ENCODE data around the gene GPR45. TPM values are rescaled to one million over a fixed set of nuclear protein-coding genes. Genes with fewer than 3 reads are reported as not detected.
A peak's percentile ranks its signal among the peaks of the same experiment; 100 is the strongest.

Gene GPR45
- total RNA-seq, 1 donor from 2014 or later = not detected

DNA sequence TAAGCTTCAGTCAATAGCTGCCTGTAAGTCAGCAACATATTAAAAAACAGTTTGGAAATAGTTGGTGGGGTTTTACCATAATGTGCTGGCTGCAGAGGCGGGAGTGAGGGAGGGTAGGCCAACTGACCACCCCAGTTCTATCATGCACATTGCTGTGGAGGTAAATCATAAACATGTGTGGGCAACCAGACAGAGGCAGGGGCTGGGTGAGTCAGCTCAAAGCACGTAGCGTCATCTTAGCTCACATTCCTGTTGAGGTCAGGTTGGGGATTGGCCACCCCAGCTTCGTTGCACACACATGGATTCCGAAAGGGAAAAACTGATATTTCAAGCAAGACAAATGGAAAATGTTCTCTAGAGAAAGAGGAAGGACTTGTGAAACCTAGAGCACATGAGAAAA lies 19.5 kb downstream of the GPR45 start:
- Mint-ChIP-seq H3K4me3 (ENCODE audit: unreplicated experiment) (peak overlapping the region; percentile 47), H3K27ac (ENCODE audit: unreplicated experiment) (peak overlapping the region; percentile 98), H3K36me3 (ENCODE audit: low read depth, unreplicated experiment) (peaks cover 19% of the 10 kb centered on the region)

DNA sequence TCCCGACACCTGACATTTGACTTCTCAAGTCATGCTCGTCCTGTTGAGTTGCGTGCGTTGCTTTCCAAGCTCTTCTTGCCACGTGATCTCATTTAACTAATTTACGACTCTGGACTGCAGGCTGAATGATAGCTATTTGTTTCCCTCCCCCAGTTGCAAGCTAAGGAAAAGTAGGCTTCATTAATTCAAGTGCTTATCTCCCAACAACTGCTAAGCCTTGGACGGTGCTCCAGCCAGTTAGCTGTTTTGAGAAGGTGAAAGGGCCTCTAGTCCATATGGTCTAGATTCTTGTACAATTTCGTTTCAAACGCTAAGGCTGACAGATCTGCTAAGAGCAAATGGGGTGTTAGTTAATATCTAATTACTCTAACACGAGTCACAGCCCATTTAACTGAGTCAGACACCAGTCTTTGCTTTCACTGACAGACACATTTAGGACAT lies 21.1 kb downstream of the GPR45 start:
- no peak overlapping the region for H3K4me2 ChIP-seq (ENCODE audit: low read length)
- no peaks in the 10 kb centered on the region for H3K27me3 Mint-ChIP-seq (ENCODE audit: low read depth, unreplicated experiment)
- no peak overlapping the region for H2AFZ ChIP-seq (ENCODE audit: low read depth, low read length)
- peaks cover 15% of the 10 kb centered on the region for H3K4me1 ChIP-seq (ENCODE audit: insufficient read depth, low read length)
- DNase-seq (ENCODE audit: low read depth) = peak; percentile 40
- H3K36me3 ChIP-seq (ENCODE audit: insufficient read depth, low read length) = no peaks in the 10 kb centered on the region
- no peak for FAIRE-seq
- peaks cover 32% of the 10 kb centered on the region for H3K36me3 Mint-ChIP-seq (ENCODE audit: low read depth, unreplicated experiment)
- peaks cover 10% of the 10 kb centered on the region for H3K9me3 Mint-ChIP-seq (ENCODE audit: unreplicated experiment)
- no peaks in the 10 kb centered on the region for H3K9me3 ChIP-seq (ENCODE audit: insufficient read depth, low read depth, low read length)
- no peak for TF ChIP-seq EZH2 (IDR thresholded peaks at IDR 0.05; ENCODE audit: insufficient read depth, low read length)
- TF ChIP-seq CTCF (IDR thresholded peaks at IDR 0.05; ENCODE audit: insufficient read depth, low read depth, low read length) = no peak
- no peak overlapping the region for H3K4me3 ChIP-seq (ENCODE audit: insufficient read depth, low read depth, low read length)
- no peaks in the 10 kb centered on the region for H4K20me1 ChIP-seq (ENCODE audit: insufficient read depth, low read length)
- H3K79me2 ChIP-seq (ENCODE audit: insufficient read depth, low read length) = no peaks in the 10 kb centered on the region
- H3K27ac Mint-ChIP-seq (ENCODE audit: unreplicated experiment) = peak overlapping the region; percentile 98
- H3K27ac ChIP-seq (ENCODE audit: low read depth, low read length) = no peak overlapping the region
- no peaks in the 10 kb centered on the region for H3K27me3 ChIP-seq (ENCODE audit: insufficient read depth, low read length)
- H3K4me1 Mint-ChIP-seq (ENCODE audit: low read depth, unreplicated experiment) = peaks cover 45% of the 10 kb centered on the region
- H3K9ac ChIP-seq (ENCODE audit: low read length) = no peak overlapping the region
- H3K4me3 Mint-ChIP-seq (ENCODE audit: unreplicated experiment) = peak overlapping the region; percentile 15

More for the DNA sequence above, 19.5 kb downstream of the GPR45 start:
- Histone ChIP-seq H3K79me2 (ENCODE audit: insufficient read depth, low read length) (no peaks in the 10 kb centered on the region), H3K27ac (ENCODE audit: low read depth, low read length) (peak overlapping the region; percentile 84), H4K20me1 (ENCODE audit: insufficient read depth, low read length) (no peaks in the 10 kb centered on the region), H2AFZ (ENCODE audit: low read depth, low read length) (peak overlapping the region; percentile 25), H3K4me2 (ENCODE audit: low read length) (peak overlapping the region; percentile 63), H3K9ac (ENCODE audit: low read length) (peak overlapping the region; percentile 11), H3K36me3 (ENCODE audit: insufficient read depth, low read length) (no peaks in the 10 kb centered on the region), H3K27me3 (ENCODE audit: insufficient read depth, low read length) (no peaks in the 10 kb centered on the region), H3K4me1 (ENCODE audit: insufficient read depth, low read length) (peaks cover 15% of the 10 kb centered on the region), H3K4me3 (ENCODE audit: insufficient read depth, low read depth, low read length) (no peak overlapping the region), H3K9me3 (ENCODE audit: insufficient read depth, low read depth, low read length) (no peaks in the 10 kb centered on the region)
- DNase-seq (ENCODE audit: low read depth) = peak; percentile 99
- peaks cover 13% of the 10 kb centered on the region for H3K9me3 Mint-ChIP-seq (ENCODE audit: unreplicated experiment)
- TF ChIP-seq CTCF (IDR thresholded peaks at IDR 0.05; ENCODE audit: insufficient read depth, low read depth, low read length) (no peak), EZH2 (IDR thresholded peaks at IDR 0.05; ENCODE audit: insufficient read depth, low read length) (no peak)
- peaks cover 57% of the 10 kb centered on the region for H3K4me1 Mint-ChIP-seq (ENCODE audit: low read depth, unreplicated experiment)
- H3K27me3 Mint-ChIP-seq (ENCODE audit: low read depth, unreplicated experiment) = no peaks in the 10 kb centered on the region
- peak; percentile 73 for FAIRE-seq

GRCh38 chr2:105269426-105269825 lies 27.9 kb downstream of the GPR45 start:
- Histone ChIP-seq H3K27ac (ENCODE audit: low read depth, low read length) (no peak overlapping the region), H3K27me3 (ENCODE audit: insufficient read depth, low read length) (no peaks in the 10 kb centered on the region), H3K36me3 (ENCODE audit: insufficient read depth, low read length) (peaks cover 11% of the 10 kb centered on the region), H3K9me3 (ENCODE audit: insufficient read depth, low read depth, low read length) (no peaks in the 10 kb centered on the region), H3K4me2 (ENCODE audit: low read length) (no peak overlapping the region), H4K20me1 (ENCODE audit: insufficient read depth, low read length) (no peaks in the 10 kb centered on the region), H3K4me1 (ENCODE audit: insufficient read depth, low read length) (no peaks in the 10 kb centered on the region), H3K4me3 (ENCODE audit: insufficient read depth, low read depth, low read length) (no peak overlapping the region), H3K9ac (ENCODE audit: low read length) (no peak overlapping the region), H3K79me2 (ENCODE audit: insufficient read depth, low read length) (no peaks in the 10 kb centered on the region), H2AFZ (ENCODE audit: low read depth, low read length) (no peak overlapping the region)
- FAIRE-seq (no peak), DNase-seq (ENCODE audit: low read depth) (no peak)
- no peak for TF ChIP-seq EZH2 (IDR thresholded peaks at IDR 0.05; ENCODE audit: insufficient read depth, low read length)
- no peak for TF ChIP-seq CTCF (IDR thresholded peaks at IDR 0.05; ENCODE audit: insufficient read depth, low read depth, low read length)
- H3K9me3 Mint-ChIP-seq (ENCODE audit: unreplicated experiment) = no peaks in the 10 kb centered on the region
- peaks cover 58% of the 10 kb centered on the region for H3K36me3 Mint-ChIP-seq (ENCODE audit: low read depth, unreplicated experiment)
- no peak overlapping the region for H3K4me3 Mint-ChIP-seq (ENCODE audit: unreplicated experiment)
- no peaks in the 10 kb centered on the region for H3K27me3 Mint-ChIP-seq (ENCODE audit: low read depth, unreplicated experiment)
- no peak overlapping the region for H3K27ac Mint-ChIP-seq (ENCODE audit: unreplicated experiment)
- peaks cover 6% of the 10 kb centered on the region for H3K4me1 Mint-ChIP-seq (ENCODE audit: low read depth, unreplicated experiment)
